Prostate gland (tissue), 2 donors: ENCODE results near the gene ATP5MG.

Experiments used
- POLR2A ChIP-seq: fragments of 450-650 bp; IDR thresholded peaks from one replicate; pipeline ENCODE4 v1.6.1; 2016; ENCODE audit warnings: antibody characterized with exemption, mild to moderate bottlenecking
- POLR2AphosphoS5 ChIP-seq: sonication (generic); formaldehyde crosslinking; IDR thresholded peaks from one replicate; pipeline ENCODE4 v1.6.1; 2017; ENCODE audit warnings: antibody characterized with exemption
- TF ChIP-seq, protein P1 (sequence below), 4 experiments: fragments of 200-600 bp in 2 of 4; fragments of 450-650 bp in 2 of 4; sonication (generic) in 2 of 4; IDR thresholded peaks; 1 replicate in 3 of 4; 2 replicates in 1 of 4; pipeline ENCODE4 v1.5.1; 2016 to 2019; ENCODE audit warnings: antibody characterized with exemption in 4 of 4, mild to moderate bottlenecking in 2 of 4, moderate library complexity in 2 of 4

DNA sequence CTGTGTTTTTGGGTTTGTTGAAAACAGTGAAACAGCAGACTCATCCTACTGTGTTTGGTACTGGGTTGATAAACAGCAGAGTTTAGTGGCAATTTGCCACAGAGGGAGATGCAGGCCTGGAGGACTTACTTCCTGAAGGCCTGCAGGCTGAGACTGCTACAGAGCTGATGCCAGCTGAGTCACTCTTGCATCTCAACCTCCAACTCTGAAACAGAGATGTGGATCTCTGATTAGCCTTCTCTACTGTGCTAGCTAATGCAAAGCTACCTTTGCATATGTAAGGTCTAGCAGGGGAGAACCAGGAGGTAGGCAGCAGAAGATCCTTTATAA, 14.3 kb downstream of the ATP5MG start:
- TF ChIP-seq POLR2A (no peak), POLR2AphosphoS5 (peak; percentile 10)
- TF ChIP-seq, protein P1, sequence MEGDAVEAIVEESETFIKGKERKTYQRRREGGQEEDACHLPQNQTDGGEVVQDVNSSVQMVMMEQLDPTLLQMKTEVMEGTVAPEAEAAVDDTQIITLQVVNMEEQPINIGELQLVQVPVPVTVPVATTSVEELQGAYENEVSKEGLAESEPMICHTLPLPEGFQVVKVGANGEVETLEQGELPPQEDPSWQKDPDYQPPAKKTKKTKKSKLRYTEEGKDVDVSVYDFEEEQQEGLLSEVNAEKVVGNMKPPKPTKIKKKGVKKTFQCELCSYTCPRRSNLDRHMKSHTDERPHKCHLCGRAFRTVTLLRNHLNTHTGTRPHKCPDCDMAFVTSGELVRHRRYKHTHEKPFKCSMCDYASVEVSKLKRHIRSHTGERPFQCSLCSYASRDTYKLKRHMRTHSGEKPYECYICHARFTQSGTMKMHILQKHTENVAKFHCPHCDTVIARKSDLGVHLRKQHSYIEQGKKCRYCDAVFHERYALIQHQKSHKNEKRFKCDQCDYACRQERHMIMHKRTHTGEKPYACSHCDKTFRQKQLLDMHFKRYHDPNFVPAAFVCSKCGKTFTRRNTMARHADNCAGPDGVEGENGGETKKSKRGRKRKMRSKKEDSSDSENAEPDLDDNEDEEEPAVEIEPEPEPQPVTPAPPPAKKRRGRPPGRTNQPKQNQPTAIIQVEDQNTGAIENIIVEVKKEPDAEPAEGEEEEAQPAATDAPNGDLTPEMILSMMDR (IDR thresholded peaks at IDR 0.05) = no peak
